Measurements from ENCODE around the gene KLHL13. TPM values are rescaled to one million over a fixed set of nuclear protein-coding genes. Genes with fewer than 3 reads are reported as not detected.

KLHL13 gene
- total and polyA plus RNA-seq, 2 experiments from 2014 or later, result 18.5 to 44.9 TPM

DNA sequence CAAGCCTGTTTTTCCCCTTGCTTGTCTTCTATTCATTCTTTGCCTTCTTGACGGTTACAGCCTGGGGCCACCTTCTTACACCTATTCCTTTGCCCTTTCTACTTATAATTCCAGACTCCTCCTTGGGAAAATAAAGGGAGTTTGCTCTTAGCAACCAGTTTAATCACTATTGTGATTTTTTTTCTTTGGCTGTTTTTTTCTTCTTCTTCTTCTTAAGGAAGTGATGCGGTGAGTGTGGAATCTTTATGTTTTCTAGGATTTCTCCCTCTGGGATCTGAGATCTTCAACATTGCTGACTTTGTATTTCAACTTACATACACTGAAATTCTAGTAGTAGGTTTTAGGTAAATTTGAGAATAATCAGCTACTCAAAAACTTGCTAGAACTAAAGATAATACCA is 1.1 kb upstream of the KLHL13 start:
- Histone ChIP-seq H3K36me3 (replicated peaks; ENCODE audit: insufficient read depth, low read depth) (no peaks in the 10 kb centered on the region), H3K4me3 (no peak overlapping the region), H3K9me2 (replicated peaks; ENCODE audit: insufficient read depth) (no peaks in the 10 kb centered on the region), H2AFZ (no peak overlapping the region), H3K4me2 (peak overlapping the region; percentile 78), H3K4me1 (ENCODE audit: insufficient read depth) (peaks cover 4% of the 10 kb centered on the region), H3K9me3 (ENCODE audit: low read depth) (no peaks in the 10 kb centered on the region), H3K27ac (peak overlapping the region; percentile 78), H3K27me3 (no peaks in the 10 kb centered on the region), H3K79me2 (peaks cover 28% of the 10 kb centered on the region), H4K20me1 (ENCODE audit: insufficient read depth, poor library complexity, severe bottlenecking) (peaks cover 4% of the 10 kb centered on the region)
- no peak for DNase-seq (ENCODE audit: low spot score)
- TF ChIP-seq, protein P1, sequence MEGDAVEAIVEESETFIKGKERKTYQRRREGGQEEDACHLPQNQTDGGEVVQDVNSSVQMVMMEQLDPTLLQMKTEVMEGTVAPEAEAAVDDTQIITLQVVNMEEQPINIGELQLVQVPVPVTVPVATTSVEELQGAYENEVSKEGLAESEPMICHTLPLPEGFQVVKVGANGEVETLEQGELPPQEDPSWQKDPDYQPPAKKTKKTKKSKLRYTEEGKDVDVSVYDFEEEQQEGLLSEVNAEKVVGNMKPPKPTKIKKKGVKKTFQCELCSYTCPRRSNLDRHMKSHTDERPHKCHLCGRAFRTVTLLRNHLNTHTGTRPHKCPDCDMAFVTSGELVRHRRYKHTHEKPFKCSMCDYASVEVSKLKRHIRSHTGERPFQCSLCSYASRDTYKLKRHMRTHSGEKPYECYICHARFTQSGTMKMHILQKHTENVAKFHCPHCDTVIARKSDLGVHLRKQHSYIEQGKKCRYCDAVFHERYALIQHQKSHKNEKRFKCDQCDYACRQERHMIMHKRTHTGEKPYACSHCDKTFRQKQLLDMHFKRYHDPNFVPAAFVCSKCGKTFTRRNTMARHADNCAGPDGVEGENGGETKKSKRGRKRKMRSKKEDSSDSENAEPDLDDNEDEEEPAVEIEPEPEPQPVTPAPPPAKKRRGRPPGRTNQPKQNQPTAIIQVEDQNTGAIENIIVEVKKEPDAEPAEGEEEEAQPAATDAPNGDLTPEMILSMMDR (IDR thresholded peaks at IDR 0.05; ENCODE audit: poor library complexity), result no peak
- no peak for TF ChIP-seq EZH2phosphoT487 (IDR thresholded peaks at IDR 0.05; ENCODE audit: low read depth, severe bottlenecking, unreplicated experiment)
- TF ChIP-seq EZH2 (IDR thresholded peaks at IDR 0.05; ENCODE audit: borderline replicate concordance), result no peak
- WGBS (ENCODE audit: low lambda C conversion rate, missing lambda C conversion rate), result 69% methylated on average over 2 of the region's 2 CpGs

DNA sequence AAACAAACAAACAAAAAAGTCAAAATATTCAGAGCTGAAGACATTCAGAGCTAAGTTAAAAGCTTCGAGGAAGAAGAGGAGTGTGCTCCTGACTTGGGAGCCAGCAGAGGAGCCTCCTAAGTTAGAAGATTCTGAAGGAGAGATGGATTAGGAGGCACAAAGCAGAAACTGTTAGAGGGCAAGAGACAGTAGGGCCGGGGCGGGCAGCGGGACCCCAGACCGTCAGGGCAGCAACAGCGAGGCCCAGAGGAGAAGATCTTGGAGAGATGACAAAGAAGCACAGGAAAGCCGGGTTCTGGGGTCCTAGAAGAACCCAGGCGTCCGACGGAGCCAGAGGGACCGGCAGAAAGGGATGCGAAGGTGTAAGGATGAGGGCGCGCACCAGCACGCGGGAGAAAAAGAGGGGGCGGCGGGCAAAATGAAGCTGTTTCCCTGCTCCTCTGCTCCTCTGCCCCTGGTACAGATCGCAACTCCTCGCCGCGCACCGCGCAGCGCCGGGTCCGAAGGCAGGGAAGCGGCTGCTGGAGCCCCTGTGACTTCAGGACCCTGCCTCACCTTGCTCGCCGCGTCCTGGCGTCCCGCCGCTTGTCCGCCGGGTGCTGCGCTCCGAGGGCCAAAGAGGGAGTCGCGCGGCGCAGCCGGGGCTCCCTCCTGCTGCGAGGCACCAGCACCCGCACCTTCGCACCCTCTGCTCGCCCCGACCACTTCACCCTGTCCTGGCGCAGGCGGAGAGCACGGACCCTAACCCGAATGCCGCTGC is 477 bp downstream of the KLHL13 start:
- H2AFZ ChIP-seq, result peak overlapping the region; percentile 16

DNA sequence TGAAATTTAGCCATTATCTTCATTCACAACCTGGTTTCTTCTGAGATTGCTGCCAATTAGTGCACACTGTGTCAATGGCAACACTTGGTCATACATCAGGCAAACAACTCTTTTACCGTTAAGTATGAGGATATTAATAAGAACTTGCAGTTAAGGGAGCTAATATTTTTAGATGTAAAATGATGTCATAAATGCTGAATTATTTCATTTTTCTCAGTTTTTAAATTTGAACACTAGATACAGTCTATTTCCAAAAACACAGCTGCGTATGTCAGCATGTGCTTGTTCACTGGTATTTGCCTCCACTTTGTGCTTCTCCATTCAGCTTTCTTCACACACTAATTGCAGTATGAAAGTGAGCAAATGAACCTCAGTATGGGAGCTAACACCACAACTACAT is 1.6 kb downstream of the KLHL13 start:
- Histone ChIP-seq H3K4me1 (ENCODE audit: insufficient read depth) (peaks cover 4% of the 10 kb centered on the region), H3K27ac (peak overlapping the region; percentile 43), H3K36me3 (replicated peaks; ENCODE audit: insufficient read depth, low read depth) (no peaks in the 10 kb centered on the region), H3K4me3 (peak overlapping the region; percentile 87), H3K79me2 (peaks cover 30% of the 10 kb centered on the region), H2AFZ (no peak overlapping the region), H3K9me2 (replicated peaks; ENCODE audit: insufficient read depth) (no peaks in the 10 kb centered on the region), H3K4me2 (peak overlapping the region; percentile 78), H3K9me3 (ENCODE audit: low read depth) (peaks cover 4% of the 10 kb centered on the region), H3K27me3 (no peaks in the 10 kb centered on the region), H4K20me1 (ENCODE audit: insufficient read depth, poor library complexity, severe bottlenecking) (peaks cover 4% of the 10 kb centered on the region)
- DNase-seq (ENCODE audit: low spot score), result no peak
- TF ChIP-seq EZH2phosphoT487 (IDR thresholded peaks at IDR 0.05; ENCODE audit: low read depth, severe bottlenecking, unreplicated experiment) (no peak), EZH2 (IDR thresholded peaks at IDR 0.05; ENCODE audit: borderline replicate concordance) (no peak)
- TF ChIP-seq, protein P1 (IDR thresholded peaks at IDR 0.05; ENCODE audit: poor library complexity), result no peak
- WGBS (ENCODE audit: low lambda C conversion rate, missing lambda C conversion rate), result 78% methylated on average over 2 of the region's 2 CpGs

More for the DNA sequence above, 477 bp downstream of the KLHL13 start:
- TF ChIP-seq EZH2phosphoT487 (IDR thresholded peaks at IDR 0.05; ENCODE audit: low read depth, severe bottlenecking, unreplicated experiment), result no peak
- TF ChIP-seq, protein P1 (IDR thresholded peaks at IDR 0.05; ENCODE audit: poor library complexity), result no peak
- TF ChIP-seq EZH2 (IDR thresholded peaks at IDR 0.05; ENCODE audit: borderline replicate concordance), result no peak
- peak overlapping the region; percentile 87 for H3K4me3 ChIP-seq
- peaks cover 4% of the 10 kb centered on the region for H3K4me1 ChIP-seq (ENCODE audit: insufficient read depth)
- H3K27ac ChIP-seq, result peak overlapping the region; percentile 43
- peaks cover 30% of the 10 kb centered on the region for H3K79me2 ChIP-seq
- DNase-seq (ENCODE audit: low spot score), result peak; percentile 30
- no peaks in the 10 kb centered on the region for H3K9me2 ChIP-seq (replicated peaks; ENCODE audit: insufficient read depth)
- peaks cover under 1% of the 10 kb centered on the region for H3K9me3 ChIP-seq (ENCODE audit: low read depth)
- peaks cover 4% of the 10 kb centered on the region for H4K20me1 ChIP-seq (ENCODE audit: insufficient read depth, poor library complexity, severe bottlenecking)
- no peaks in the 10 kb centered on the region for H3K27me3 ChIP-seq
- WGBS (ENCODE audit: low lambda C conversion rate, missing lambda C conversion rate), result 41% methylated on average over 53 of the region's 53 CpGs
- no peaks in the 10 kb centered on the region for H3K36me3 ChIP-seq (replicated peaks; ENCODE audit: insufficient read depth, low read depth)
- peak overlapping the region; percentile 78 for H3K4me2 ChIP-seq
